Brain microvascular endothelial cell (primary cell): ENCODE measurements around the gene DENND1A.
A peak's percentile ranks its signal among the peaks of the same experiment; 100 is the strongest.

ENCODE experiments used
- DNase-seq: peaks from one replicate; pipeline ENCODE4 v3.0.0-alpha.2; 2020
- H3K27ac ChIP-seq: fragments of 250-450 bp; sonication (Bioruptor Pico); 2 replicates; pipeline ENCODE4 v1.5.1; 2020; ENCODE audit warnings: mild to moderate bottlenecking, moderate library complexity
- H3K27me3 ChIP-seq: fragments of 250-450 bp; sonication (Bioruptor Pico); replicated peaks from 2 replicates; pipeline ENCODE4 v1.5.1; 2020; ENCODE audit warnings: mild to moderate bottlenecking
- H3K36me3 ChIP-seq: fragments of 250-450 bp; sonication (Bioruptor Pico); replicated peaks from 2 replicates; pipeline ENCODE4 v1.5.1; 2020; ENCODE audit warnings: mild to moderate bottlenecking
- H3K4me3 ChIP-seq: 2 replicates; pipeline ENCODE4 v1.5.1; 2011; ENCODE audit warnings: low read depth, mild to moderate bottlenecking, control low read depth, low read length, moderate library complexity
- in situ Hi-C: cut with HindIII; loops from 2 replicates; pipeline ENCODE4 v1.10.0; 2017; ENCODE audit warnings: low sequenced_read_pairs, low pct_ligation_motif_present
- TF ChIP-seq, protein P1 (sequence below): IDR thresholded peaks from 2 replicates; pipeline ENCODE4 v1.5.1; 2011; ENCODE audit warnings: low read depth, mild to moderate bottlenecking, moderate library complexity, low read length, control low read depth, inconsistent platforms; ENCODE audit errors: missing control alignments

DENND1A gene

DNA sequence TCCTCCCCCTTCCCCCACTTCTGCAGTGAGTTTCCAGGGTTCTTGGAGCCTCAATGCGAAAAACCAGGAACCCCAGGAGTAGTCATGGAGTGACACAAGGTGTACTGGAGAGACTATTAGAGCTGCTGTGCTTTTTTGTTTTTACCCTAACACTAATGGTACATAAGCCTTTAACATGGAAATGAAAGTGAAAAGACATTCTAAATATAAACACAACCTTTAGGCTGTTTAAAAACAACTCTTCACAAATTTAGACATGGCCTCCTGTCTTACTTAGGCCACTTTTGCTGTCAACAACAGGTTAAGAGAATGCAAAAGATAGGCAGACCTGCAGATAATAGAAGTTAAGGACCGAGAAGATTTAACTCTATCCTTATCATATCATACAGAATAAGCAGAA is 232.2 kb downstream of the DENND1A start:
- DNase-seq: no peak
- in situ Hi-C loops: no loop called here
- H3K36me3 ChIP-seq: no peaks in the 10 kb centered on the region
- no peak overlapping the region for H3K27ac ChIP-seq
- H3K4me3 ChIP-seq: no peak overlapping the region
- TF ChIP-seq, protein P1, sequence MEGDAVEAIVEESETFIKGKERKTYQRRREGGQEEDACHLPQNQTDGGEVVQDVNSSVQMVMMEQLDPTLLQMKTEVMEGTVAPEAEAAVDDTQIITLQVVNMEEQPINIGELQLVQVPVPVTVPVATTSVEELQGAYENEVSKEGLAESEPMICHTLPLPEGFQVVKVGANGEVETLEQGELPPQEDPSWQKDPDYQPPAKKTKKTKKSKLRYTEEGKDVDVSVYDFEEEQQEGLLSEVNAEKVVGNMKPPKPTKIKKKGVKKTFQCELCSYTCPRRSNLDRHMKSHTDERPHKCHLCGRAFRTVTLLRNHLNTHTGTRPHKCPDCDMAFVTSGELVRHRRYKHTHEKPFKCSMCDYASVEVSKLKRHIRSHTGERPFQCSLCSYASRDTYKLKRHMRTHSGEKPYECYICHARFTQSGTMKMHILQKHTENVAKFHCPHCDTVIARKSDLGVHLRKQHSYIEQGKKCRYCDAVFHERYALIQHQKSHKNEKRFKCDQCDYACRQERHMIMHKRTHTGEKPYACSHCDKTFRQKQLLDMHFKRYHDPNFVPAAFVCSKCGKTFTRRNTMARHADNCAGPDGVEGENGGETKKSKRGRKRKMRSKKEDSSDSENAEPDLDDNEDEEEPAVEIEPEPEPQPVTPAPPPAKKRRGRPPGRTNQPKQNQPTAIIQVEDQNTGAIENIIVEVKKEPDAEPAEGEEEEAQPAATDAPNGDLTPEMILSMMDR: no peak
- no peaks in the 10 kb centered on the region for H3K27me3 ChIP-seq

DNA sequence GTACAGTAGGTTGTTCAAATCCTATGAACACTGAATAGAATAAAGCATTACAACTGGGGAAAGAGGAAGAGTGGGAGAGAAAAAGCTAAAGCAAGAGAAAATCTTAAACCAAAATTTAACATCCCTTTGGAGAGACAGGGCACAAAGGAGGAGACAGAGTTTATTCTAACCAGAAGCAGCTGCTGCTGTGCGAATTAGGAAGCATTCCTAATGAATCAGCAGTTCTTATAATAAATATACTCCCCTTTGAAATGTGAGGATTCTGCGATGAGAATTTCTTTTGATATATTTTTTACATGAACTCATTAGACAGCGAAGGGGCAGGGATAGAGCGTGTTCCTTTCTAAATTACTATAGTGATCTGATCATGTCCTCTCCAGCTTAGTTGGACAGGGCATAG is 233.4 kb downstream of the DENND1A start:
- H3K36me3 ChIP-seq: no peaks in the 10 kb centered on the region
- TF ChIP-seq, protein P1: no peak
- in situ Hi-C loops: no loop called here
- H3K4me3 ChIP-seq: no peak overlapping the region
- DNase-seq: no peak
- no peak overlapping the region for H3K27ac ChIP-seq
- H3K27me3 ChIP-seq: no peaks in the 10 kb centered on the region

DNA sequence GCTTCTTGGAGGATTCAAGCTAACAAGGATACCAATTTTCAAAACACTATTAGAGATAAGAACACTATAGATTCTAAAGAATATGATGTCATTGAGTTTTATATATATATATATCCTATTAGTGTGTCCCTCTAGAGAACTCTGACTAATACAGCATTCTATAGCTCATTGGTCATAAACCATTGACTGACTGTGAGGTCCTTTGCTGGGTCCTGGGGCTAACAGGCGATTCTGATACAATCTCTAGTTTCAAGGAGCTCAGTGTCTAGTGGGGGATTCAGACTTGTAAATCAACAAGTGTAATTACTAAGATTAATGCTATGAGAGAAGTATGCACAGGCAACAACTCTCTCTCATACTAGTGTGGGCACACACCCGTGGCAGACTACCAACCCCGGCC is 234.5 kb downstream of the DENND1A start:
- TF ChIP-seq, protein P1: no peak

DNA sequence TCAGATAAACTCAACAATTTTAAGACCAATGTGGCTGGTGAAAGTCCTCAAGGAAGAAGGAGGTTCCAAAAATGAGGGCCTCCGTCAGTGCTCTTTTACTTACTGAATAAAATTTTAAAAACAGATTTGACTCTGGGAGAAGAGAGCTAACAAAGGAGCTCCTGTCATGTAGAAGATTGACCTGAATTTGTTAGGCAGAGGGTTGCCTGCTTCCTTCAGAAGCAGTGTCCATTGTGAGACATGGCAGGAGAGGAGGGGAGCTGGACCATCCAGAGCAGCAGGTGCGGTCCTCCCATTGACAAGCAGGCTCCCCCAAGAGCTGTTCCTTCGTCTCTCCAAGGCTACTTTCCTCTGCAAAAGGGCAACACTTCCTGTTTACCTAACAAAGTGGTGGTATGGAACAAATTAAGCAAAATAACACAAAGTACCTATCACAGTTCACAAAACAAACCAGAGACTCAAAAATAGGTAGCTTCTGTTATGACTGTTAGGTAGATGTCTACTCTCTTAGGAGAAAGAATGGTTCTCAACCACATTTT is 238.1 kb downstream of the DENND1A start:
- in situ Hi-C loops: no loop called here
- Histone ChIP-seq H3K27ac (no peak overlapping the region), H3K27me3 (no peaks in the 10 kb centered on the region), H3K36me3 (no peaks in the 10 kb centered on the region), H3K4me3 (no peak overlapping the region)
- TF ChIP-seq, protein P1: no peak
- no peak for DNase-seq

More for the DNA sequence above, 234.5 kb downstream of the DENND1A start:
- Histone ChIP-seq H3K27me3 (no peaks in the 10 kb centered on the region), H3K36me3 (no peaks in the 10 kb centered on the region), H3K27ac (no peak overlapping the region), H3K4me3 (no peak overlapping the region)
- in situ Hi-C loops: no loop called here
- DNase-seq: peak; percentile 28

DNA sequence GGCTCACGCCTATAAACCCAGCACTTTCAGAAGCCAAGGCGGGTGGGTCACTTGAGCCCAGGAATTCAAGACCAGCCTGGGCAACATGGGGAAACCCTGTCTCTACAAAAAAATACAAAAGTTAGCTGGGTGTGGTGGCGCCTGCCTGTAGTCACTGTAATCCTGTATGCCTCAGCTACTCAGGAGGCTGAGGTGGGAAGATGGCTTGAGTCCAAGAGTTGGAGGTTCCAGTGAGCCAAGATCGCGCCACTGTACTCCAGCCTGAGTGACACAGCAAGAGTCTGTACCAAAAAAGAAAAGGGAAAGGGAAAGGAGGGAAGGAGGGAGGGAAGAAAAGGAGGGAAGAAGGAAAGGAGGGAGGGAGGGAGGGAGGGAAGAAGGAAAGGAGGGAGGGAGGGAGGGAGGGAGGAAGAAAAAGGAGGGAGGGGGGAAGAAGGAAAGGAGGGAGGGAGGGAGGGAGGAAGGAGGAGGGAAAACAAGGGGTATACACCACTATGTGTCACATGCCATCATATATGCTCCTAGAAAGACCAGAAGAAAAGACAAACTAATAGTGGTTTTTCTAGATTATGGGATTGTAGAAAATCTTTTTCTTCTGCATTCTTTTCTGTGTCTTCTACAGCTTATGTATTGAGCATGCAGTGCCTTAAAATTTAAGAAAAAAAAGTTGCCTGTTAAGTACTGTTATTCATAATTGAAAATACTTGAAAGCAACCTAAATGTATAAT is 240.1 kb downstream of the DENND1A start:
- H3K27me3 ChIP-seq: no peaks in the 10 kb centered on the region
- no peak overlapping the region for H3K4me3 ChIP-seq
- TF ChIP-seq, protein P1: no peak
- no peak overlapping the region for H3K27ac ChIP-seq
- no peak for DNase-seq
- no peaks in the 10 kb centered on the region for H3K36me3 ChIP-seq
- in situ Hi-C loops: no loop called here

DNA sequence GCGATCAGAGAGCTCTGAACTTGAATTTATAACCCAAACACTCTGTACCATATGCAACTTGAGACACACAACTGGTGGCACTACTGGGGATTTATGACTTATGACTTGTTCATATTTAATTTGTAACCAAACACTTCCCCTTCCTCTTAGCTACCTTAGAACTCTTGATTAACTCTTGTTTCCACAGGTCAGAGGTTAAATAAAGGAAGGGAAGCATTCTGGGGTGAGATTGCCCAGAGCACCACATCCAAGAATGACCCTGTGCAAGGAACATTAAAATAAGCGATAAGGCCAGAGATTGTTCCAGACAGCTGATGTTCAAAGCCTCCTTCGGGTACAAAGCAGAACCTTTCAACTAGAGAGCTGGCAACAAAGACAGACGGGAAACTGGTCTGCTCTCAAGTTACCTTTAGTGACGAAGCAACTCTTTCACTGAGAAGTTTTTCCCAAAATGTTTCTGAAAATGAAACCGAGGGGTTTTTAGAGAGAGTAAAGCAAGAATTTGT is 242.6 kb downstream of the DENND1A start:
- Histone ChIP-seq H3K27ac (no peak overlapping the region), H3K36me3 (no peaks in the 10 kb centered on the region), H3K27me3 (no peaks in the 10 kb centered on the region), H3K4me3 (no peak overlapping the region)
- TF ChIP-seq, protein P1: no peak
- in situ Hi-C loops: no loop called here
- no peak for DNase-seq
